Hepatocyte (in vitro differentiated cells): Measurements from ENCODE around the gene MNX1. TPM values are rescaled to one million over a fixed set of nuclear protein-coding genes. Genes with fewer than 3 reads are reported as not detected.

Source experiments
- DNase-seq: peaks from one replicate; pipeline ENCODE4 v3.0.0-alpha.2; 2016; ENCODE audit warnings: low spot score
- H2AFZ ChIP-seq: fragments of 200-600 bp; sonication (generic); 2 replicates; pipeline ENCODE4 v1.6.0; 2016; ENCODE audit warnings: antibody characterized with exemption, mild to moderate bottlenecking
- H3K27ac ChIP-seq: fragments of 200-600 bp; sonication (generic); 2 replicates; pipeline ENCODE4 v1.5.1; 2016; ENCODE audit warnings: mild to moderate bottlenecking
- H3K27me3 ChIP-seq: fragments of 200-600 bp; sonication (generic); 2 replicates; pipeline ENCODE4 v1.6.1; 2016
- H3K36me3 ChIP-seq: fragments of 200-600 bp; sonication (generic); replicated peaks from 2 replicates; pipeline ENCODE4 v1.5.1; 2016; ENCODE audit warnings: low read depth; ENCODE audit not compliant: insufficient read depth
- H3K4me1 ChIP-seq: fragments of 200-600 bp; sonication (generic); 2 replicates; pipeline ENCODE4 v1.5.1; 2016; ENCODE audit warnings: mild to moderate bottlenecking, moderate library complexity; ENCODE audit not compliant: insufficient read depth
- H3K4me2 ChIP-seq: fragments of 200-600 bp; sonication (generic); 2 replicates; pipeline ENCODE4 v1.6.0; 2016
- H3K4me3 ChIP-seq: fragments of 200-600 bp; sonication (generic); 2 replicates; pipeline ENCODE4 v1.5.1; 2016; ENCODE audit warnings: mild to moderate bottlenecking
- H3K79me2 ChIP-seq: fragments of 200-600 bp; sonication (generic); 2 replicates; pipeline ENCODE4 v1.6.0; 2017; ENCODE audit warnings: mild to moderate bottlenecking
- H3K9me2 ChIP-seq: fragments of 200-600 bp; sonication (generic); replicated peaks from 2 replicates; pipeline ENCODE4 v1.6.0; 2017; ENCODE audit warnings: mild to moderate bottlenecking; ENCODE audit not compliant: insufficient read depth
- H3K9me3 ChIP-seq: fragments of 200-600 bp; sonication (generic); 2 replicates; pipeline ENCODE4 v1.5.1; 2016; ENCODE audit warnings: low read depth, mild to moderate bottlenecking
- H4K20me1 ChIP-seq: fragments of 200-600 bp; sonication (generic); 2 replicates; pipeline ENCODE4 v1.6.0; 2016; ENCODE audit warnings: mild to moderate bottlenecking; ENCODE audit not compliant: insufficient read depth, poor library complexity, severe bottlenecking
- CTCF ChIP-seq: fragments of 200-600 bp; sonication (generic); IDR thresholded peaks from 2 replicates; pipeline ENCODE4 v1.5.1; 2016; ENCODE audit warnings: antibody characterized with exemption, mild to moderate bottlenecking; ENCODE audit not compliant: poor library complexity
- EZH2 ChIP-seq: fragments of 200-600 bp; sonication (generic); IDR thresholded peaks from 2 replicates; pipeline ENCODE4 v1.6.1; 2016; ENCODE audit warnings: antibody characterized with exemption, mild to moderate bottlenecking, borderline replicate concordance
- EZH2phosphoT487 ChIP-seq: fragments of 200-600 bp; sonication (generic); IDR thresholded peaks from one replicate; pipeline ENCODE4 v1.6.1; 2018; ENCODE audit warnings: antibody characterized with exemption, mild to moderate bottlenecking, low read depth, moderate library complexity; ENCODE audit not compliant: unreplicated experiment, severe bottlenecking
- WGBS: methylation state at CpG from one replicate; pipeline ENCODE4 v1.1.6; 2016; ENCODE audit warnings: low lambda C conversion rate; ENCODE audit errors: missing lambda C conversion rate; 5-methylcytosine and 5-hydroxymethylcytosine counted together
- polyA plus RNA-seq: library from polyadenylated mRNA; unstranded; fragments of >200 nt; fragmentation: Nextera tagmentation; extraction: Ambion mirVana; gene quantifications from 2 replicates; pipeline ENCODE4 v1.2.1, GENCODE V29; 2016
- total RNA-seq: library from RNA; depleted of rRNA; stranded (reverse); fragments of >200 nt; gene quantifications from 2 replicates; pipeline ENCODE4 v1.2.3, GENCODE V29; 2014

MNX1 gene
- total RNA-seq = 2.3 and 2.8 TPM in 2 replicates
- 1.4 and 3.1 TPM in 2 replicates for polyA plus RNA-seq

- peak within 1 kb of the TSS; percentile 89 for H3K4me2 ChIP-seq
Observed at GRCh38 chr7:157010588-157011332, at the start of gene MNX1. MNX1 (minus strand) TSS chr7:157010663; CDS start chr7:157010350, 313 bp downstream.

GRCh38 chr7:157059534-157059933 lies 49.1 kb upstream of the MNX1 start:
- no peaks in the 10 kb centered on the region for H3K9me3 ChIP-seq
- H3K9me2 ChIP-seq = no peaks in the 10 kb centered on the region
- no peaks in the 10 kb centered on the region for H3K4me1 ChIP-seq
- 76% methylated on average over 4 of the region's 4 CpGs for WGBS
- no peaks in the 10 kb centered on the region for H4K20me1 ChIP-seq
- no peak overlapping the region for H3K27ac ChIP-seq
- no peak overlapping the region for H2AFZ ChIP-seq
- no peaks in the 10 kb centered on the region for H3K36me3 ChIP-seq
- H3K4me2 ChIP-seq = no peak overlapping the region
- no peak overlapping the region for H3K4me3 ChIP-seq
- peaks cover 5% of the 10 kb centered on the region for H3K27me3 ChIP-seq
- H3K79me2 ChIP-seq = no peaks in the 10 kb centered on the region
- TF ChIP-seq EZH2 = no peak
- no peak for TF ChIP-seq EZH2phosphoT487
- TF ChIP-seq CTCF = no peak
- no peak for DNase-seq

More at GRCh38 chr7:157010588-157011332, at the start of gene MNX1:
- H3K4me1 ChIP-seq = peaks cover 13% of the 10 kb centered on the region
- DNase-seq = peak; percentile 84
- H3K36me3 ChIP-seq = no peaks in the 10 kb centered on the region
- H3K27me3 ChIP-seq = peaks cover 89% of the 10 kb centered on the region
- TF ChIP-seq EZH2phosphoT487 = peak; percentile 18
- TF ChIP-seq EZH2 = peak; percentile 18
- TF ChIP-seq CTCF = no peak
- H2AFZ ChIP-seq = peak within 1 kb of the TSS; percentile 86
- WGBS = 2% methylated on average over 35 of the region's 87 CpGs
- H3K79me2 ChIP-seq = no peaks in the 10 kb centered on the region
- peak within 1 kb of the TSS; percentile 39 for H3K4me3 ChIP-seq
- no peak within 1 kb of the TSS for H3K27ac ChIP-seq
- no peaks in the 10 kb centered on the region for H3K9me2 ChIP-seq
- H3K9me3 ChIP-seq = no peaks in the 10 kb centered on the region
- H4K20me1 ChIP-seq = no peaks in the 10 kb centered on the region

GRCh38 chr7:157058701-157059100 lies 48.2 kb upstream of the MNX1 start:
- H2AFZ ChIP-seq = no peak overlapping the region
- no peak overlapping the region for H3K4me3 ChIP-seq
- no peak overlapping the region for H3K4me2 ChIP-seq
- no peaks in the 10 kb centered on the region for H3K36me3 ChIP-seq
- H3K79me2 ChIP-seq = no peaks in the 10 kb centered on the region
- no peak overlapping the region for H3K27ac ChIP-seq
- TF ChIP-seq CTCF (no peak), EZH2phosphoT487 (no peak)
- H3K9me2 ChIP-seq = no peaks in the 10 kb centered on the region
- no peaks in the 10 kb centered on the region for H3K9me3 ChIP-seq
- peaks cover 5% of the 10 kb centered on the region for H3K27me3 ChIP-seq
- 92% methylated on average over 10 of the region's 10 CpGs for WGBS
- no peak for DNase-seq
- no peaks in the 10 kb centered on the region for H4K20me1 ChIP-seq
- H3K4me1 ChIP-seq = no peaks in the 10 kb centered on the region

- TF ChIP-seq EZH2phosphoT487 (no peak), EZH2 (no peak), CTCF (no peak)
- Histone ChIP-seq H3K27ac (no peak overlapping the region), H3K4me3 (no peak overlapping the region), H3K9me2 (no peaks in the 10 kb centered on the region), H2AFZ (no peak overlapping the region), H3K36me3 (no peaks in the 10 kb centered on the region), H3K27me3 (peaks cover 5% of the 10 kb centered on the region), H3K79me2 (no peaks in the 10 kb centered on the region), H3K9me3 (no peaks in the 10 kb centered on the region), H3K4me2 (no peak overlapping the region), H3K4me1 (no peaks in the 10 kb centered on the region), H4K20me1 (no peaks in the 10 kb centered on the region)
- no peak for DNase-seq
- WGBS = 83% methylated on average over 8 of the region's 8 CpGs
Observed at GRCh38 chr7:157058068-157058467, 47.6 kb upstream of the MNX1 start.
